H1 (cell line): ENCODE data around the gene ASXL2. TPM values are rescaled to one million over a fixed set of nuclear protein-coding genes. Genes with fewer than 3 reads are reported as not detected.

ENCODE experiments used
- CTCF ChIA-PET: fragments of 300-600 bp; sonication (Branson Sonifier 250); formaldehyde crosslinking; loops from one replicate; lab custom pipeline; 2021; ENCODE audit not compliant: partially characterized antibody; lab: Charles Lee
- POLR2A ChIA-PET: fragments of 300-600 bp; sonication (Branson Sonifier 250); formaldehyde crosslinking; loops from one replicate; lab custom pipeline; 2021; ENCODE audit warnings: inconsistent platforms; ENCODE audit not compliant: partially characterized antibody; lab: Charles Lee
- DNase-seq, 2 experiments: peaks; one replicate each; pipeline versions ENCODE4 v3.0.0 to v3.0.0-alpha.2; 2010 to 2022; ENCODE audit warnings: low spot score in 2 of 2, low read depth in 1 of 2, mixed read lengths in 1 of 2
- FAIRE-seq: peaks from 2 replicates; lab custom pipeline; 2011; peaks lifted over from hg19 to GRCh38; lab: Jason Lieb, UNC
- H2AFZ ChIP-seq: 2 replicates; pipeline ENCODE4 v1.8.1; 2012; ENCODE audit warnings: low read length, inconsistent platforms
- H2AK5ac ChIP-seq: 2 replicates; pipeline ENCODE4 v1.6.1; 2013; ENCODE audit warnings: low read depth, low read length
- H2BK120ac ChIP-seq: replicated peaks from 2 replicates; pipeline ENCODE3; 2013; ENCODE audit warnings: low read depth, low read length, inconsistent platforms
- H2BK12ac ChIP-seq: 2 replicates; pipeline ENCODE4 v1.6.1; 2013; ENCODE audit warnings: low read depth, low read length
- H2BK15ac ChIP-seq: 2 replicates; pipeline ENCODE4 v1.6.1; 2013; ENCODE audit warnings: low read length
- H2BK20ac ChIP-seq: 2 replicates; pipeline ENCODE4 v1.6.1; 2013; ENCODE audit warnings: low read length
- H2BK5ac ChIP-seq: 2 replicates; pipeline ENCODE4 v1.6.1; 2013; ENCODE audit warnings: low read depth, low read length
- H3K14ac ChIP-seq: 2 replicates; pipeline ENCODE4 v1.6.1; 2013; ENCODE audit warnings: inconsistent platforms; ENCODE audit not compliant: insufficient read length
- H3K18ac ChIP-seq: 2 replicates; pipeline ENCODE4 v1.6.1; 2013; ENCODE audit warnings: low read length; ENCODE audit errors: extremely low read depth
- H3K23ac ChIP-seq: 2 replicates; pipeline ENCODE4 v1.6.1; 2013; ENCODE audit warnings: inconsistent platforms; ENCODE audit not compliant: insufficient read length
- H3K23me2 ChIP-seq: 2 replicates; pipeline ENCODE4 v1.6.1; 2013; ENCODE audit warnings: low read depth, low read length
- H3K27ac ChIP-seq: 2 replicates; pipeline ENCODE4 v1.6.1; 2011; ENCODE audit warnings: low read depth, low read length, inconsistent platforms
- H3K27me3 ChIP-seq, 4 experiments: replicated peaks in 1 of 4; 1 replicate in 1 of 4; 2 replicates in 3 of 4; pipeline versions ENCODE4 v1.6.1 to v1.8.1; 2011 to 2013; ENCODE audit warnings: low read length in 3 of 4, mild to moderate bottlenecking in 3 of 4, inconsistent platforms in 2 of 4, mixed read lengths in 2 of 4, moderate library complexity in 1 of 4; ENCODE audit not compliant: control insufficient read depth in 3 of 4, insufficient read depth in 3 of 4; ENCODE audit errors: extremely low read depth in 1 of 4
- H3K36me3 ChIP-seq, 4 experiments: 2 replicates each; pipeline versions ENCODE4 v1.6.1 to v1.8.1; 2011 to 2013; ENCODE audit warnings: mild to moderate bottlenecking in 4 of 4, low read length in 3 of 4, moderate library complexity in 2 of 4, control low read depth in 1 of 4, inconsistent platforms in 1 of 4; ENCODE audit not compliant: insufficient read depth in 4 of 4, control insufficient read depth in 2 of 4
- H3K4ac ChIP-seq: replicated peaks from 2 replicates; pipeline ENCODE3; 2013; ENCODE audit warnings: low read length, low read depth, mixed read lengths, inconsistent platforms; ENCODE audit not compliant: insufficient read length
- H3K4me1 ChIP-seq, 4 experiments: replicated peaks in 1 of 4; 1 replicate in 1 of 4; 2 replicates in 3 of 4; pipeline versions ENCODE4 v1.6.1 to v1.8.1; 2011 to 2013; ENCODE audit warnings: low read length in 3 of 4, inconsistent platforms in 2 of 4, mixed read lengths in 1 of 4; ENCODE audit not compliant: insufficient read depth in 4 of 4, control insufficient read depth in 3 of 4
- H3K4me2 ChIP-seq, 2 experiments: 2 replicates each; pipeline versions ENCODE4 v1.6.1 to v1.8.1; 2011 to 2013; ENCODE audit warnings: low read depth in 2 of 2, low read length in 2 of 2, control low read depth in 1 of 2, inconsistent platforms in 1 of 2, mild to moderate bottlenecking in 1 of 2; ENCODE audit not compliant: insufficient read depth in 1 of 2
- H3K4me3 ChIP-seq, 4 experiments: fragments of 200-600, 300-600 bp in 1 of 4; sonication (generic), shearing (Covaris generic), sonication (Bioruptor Twin) in 1 of 4; 2 replicates each; pipeline versions ENCODE4 v1.5.1 to v1.8.1; 2011 to 2016; ENCODE audit warnings: low read length in 4 of 4, low read depth in 3 of 4, control low read depth in 2 of 4, inconsistent platforms in 2 of 4, mild to moderate bottlenecking in 2 of 4, mixed read lengths in 1 of 4, moderate library complexity in 1 of 4; ENCODE audit not compliant: insufficient read depth in 2 of 4; ENCODE audit errors: extremely low read depth in 1 of 4
- H3K56ac ChIP-seq: replicated peaks from 2 replicates; pipeline ENCODE3; 2013; ENCODE audit warnings: low read depth, mild to moderate bottlenecking, mixed read lengths, low read length, inconsistent platforms; ENCODE audit not compliant: insufficient read length
- H3K79me1 ChIP-seq: 2 replicates; pipeline ENCODE4 v1.6.1; 2013; ENCODE audit warnings: low read depth, low read length, control low read depth
- H3K79me2 ChIP-seq, 2 experiments: 2 replicates each; pipeline versions ENCODE4 v1.6.1 to v1.8.1; 2012 to 2013; ENCODE audit warnings: low read length in 2 of 2, mild to moderate bottlenecking in 2 of 2, inconsistent platforms in 1 of 2; ENCODE audit not compliant: insufficient read depth in 2 of 2, control insufficient read depth in 1 of 2
- H3K9ac ChIP-seq, 4 experiments: replicated peaks in 1 of 4; 1 replicate in 1 of 4; 2 replicates in 3 of 4; pipeline versions ENCODE4 v1.6.1 to v1.8.1; 2011 to 2013; ENCODE audit warnings: low read depth in 3 of 4, low read length in 3 of 4, control low read depth in 2 of 4, mild to moderate bottlenecking in 2 of 4, moderate library complexity in 2 of 4, inconsistent platforms in 1 of 4; ENCODE audit errors: extremely low read depth in 1 of 4
- H3K9me3 ChIP-seq, 2 experiments: 2 replicates each; pipeline versions ENCODE4 v1.6.1 to v1.8.1; 2012 to 2013; ENCODE audit warnings: mild to moderate bottlenecking in 2 of 2, moderate library complexity in 2 of 2, control low read depth in 1 of 2, inconsistent platforms in 1 of 2, low read depth in 1 of 2, low read length in 1 of 2, mixed read lengths in 1 of 2; ENCODE audit not compliant: insufficient read depth in 2 of 2
- H4K20me1 ChIP-seq, 2 experiments: replicated peaks in 1 of 2; 2 replicates each; pipeline versions ENCODE3 to v1.8.1; 2011 to 2013; ENCODE audit warnings: inconsistent platforms in 2 of 2, low read length in 2 of 2, mild to moderate bottlenecking in 1 of 2; ENCODE audit not compliant: insufficient read depth in 2 of 2, control insufficient read depth in 1 of 2
- H4K5ac ChIP-seq: 2 replicates; pipeline ENCODE4 v1.6.1; 2013; ENCODE audit warnings: low read length, low read depth, mixed read lengths, inconsistent platforms; ENCODE audit not compliant: insufficient read length
- H4K8ac ChIP-seq: 2 replicates; pipeline ENCODE4 v1.8.0; 2013; ENCODE audit warnings: mild to moderate bottlenecking, moderate library complexity, low read length, inconsistent platforms; ENCODE audit not compliant: insufficient read depth; ENCODE audit errors: extremely low read depth
- H4K91ac ChIP-seq: replicated peaks from 2 replicates; pipeline ENCODE3; 2013; ENCODE audit warnings: low read length, mixed read lengths, inconsistent platforms; ENCODE audit not compliant: insufficient read length
- CBX8 ChIP-seq: fragments of 300-800, 300-1000 bp; sonication (generic); IDR thresholded peaks from 2 replicates; pipeline ENCODE4 v1.7.1; 2016; ENCODE audit warnings: low read depth, low read length, borderline replicate concordance
- JUN ChIP-seq: IDR thresholded peaks from 2 replicates; pipeline ENCODE4 v1.6.1; 2011; ENCODE audit warnings: low read depth, mild to moderate bottlenecking, improper control_type of control experiment, low read length
- PHF8 ChIP-seq: fragments of 200-600 bp; sonication (generic); conservative IDR thresholded peaks from 2 replicates; pipeline ENCODE4 v1.7.1; 2012; ENCODE audit warnings: low read depth, mild to moderate bottlenecking, inconsistent platforms, low read length, moderate library complexity
- POLR2AphosphoS5 ChIP-seq: IDR thresholded peaks from 2 replicates; pipeline ENCODE4 v1.6.1; 2011; ENCODE audit warnings: low read depth, low read length
- RNF2 ChIP-seq: fragments of 200-900, 300-1000 bp; sonication (generic); IDR thresholded peaks from 2 replicates; pipeline ENCODE4 v1.7.1; 2016; ENCODE audit warnings: borderline replicate concordance, low read depth, mild to moderate bottlenecking, antibody characterized with exemption, low read length; ENCODE audit not compliant: poor library complexity, severe bottlenecking; ENCODE audit errors: missing control alignments
- SRF ChIP-seq: IDR thresholded peaks from 2 replicates; pipeline ENCODE4 v1.6.1; 2011; ENCODE audit warnings: mild to moderate bottlenecking, low read depth, low read length, moderate library complexity
- TEAD4 ChIP-seq: IDR thresholded peaks from 2 replicates; pipeline ENCODE4 v1.6.1; 2012; ENCODE audit warnings: low read depth, low read length, inconsistent platforms, mixed read lengths
- YY1 ChIP-seq: IDR thresholded peaks from 2 replicates; pipeline ENCODE4 v1.6.1; 2011; ENCODE audit warnings: low read depth, mild to moderate bottlenecking, low read length
- WGBS, 2 experiments: shearing (Covaris generic) in 1 of 2; methylation state at CpG; one replicate each; pipeline versions ENCODE4 v1.1.6 to v1.1.7; 2013 to 2015; ENCODE audit warnings: low lambda C conversion rate in 2 of 2, mixed read lengths in 2 of 2, inconsistent platforms in 1 of 2, low coverage in 1 of 2, missing lambda C conversion rate in 1 of 2; ENCODE audit not compliant: insufficient replicate concordance in 2 of 2, insufficient coverage in 1 of 2, insufficient read length in 1 of 2; ENCODE audit errors: extremely low coverage in 1 of 2, missing lambda C conversion rate in 1 of 2; 5-methylcytosine and 5-hydroxymethylcytosine counted together
- long read RNA-seq, 2 experiments: library from RNA in 1 of 2; library from capped mRNA in 1 of 2; stranded (forward); transcript quantifications; one replicate each; pipeline ENCODE4 v2.0.0, GENCODE V29; 2021; ENCODE audit warnings: inconsistent platforms in 1 of 2
- polyA minus RNA-seq, 3 experiments: library from RNA; depleted of rRNA, polyadenylated mRNA; stranded (reverse); fragments of >200 nt; gene quantifications; 1 replicate in 2 of 3; 2 replicates in 1 of 3; pipeline ENCODE4 v1.2.3, GENCODE V29; 2011
- polyA plus RNA-seq, 7 experiments: library from polyadenylated mRNA; depleted of rRNA in 3 of 7; stranded (reverse) in 5 of 7; unstranded in 2 of 7; fragments of >200 nt in 5 of 7; fragments of 200-250 nt in 2 of 7; gene quantifications; 1 replicate in 5 of 7; 2 replicates in 1 of 7; 4 replicates in 1 of 7; pipeline versions ENCODE4 v1.2.1 to v1.2.3, GENCODE V29; 2011 to 2013; ENCODE audit warnings: missing spikeins in 2 of 7, mixed read lengths in 2 of 7
- total RNA-seq: library from RNA; stranded (reverse); fragmentation: NEBNext Ultra II Directional; extraction: Animal tissue kit (Norgen Biotek cat#: 25700); gene quantifications from 2 replicates; pipeline ENCODE4 v1.2.1, GENCODE V29; 2021

ASXL2 gene
- 41.3 and 42.8 TPM in 2 replicates for total RNA-seq
- 5.5 and 7.2 TPM in 2 replicates for polyA plus RNA-seq (2011; rRNA removed)
- 6.8 TPM for polyA plus RNA-seq (2011; cell fraction: cytosol; rRNA removed)
- 10.4 TPM for polyA plus RNA-seq (2011; cell fraction: nucleus; rRNA removed)
- polyA plus RNA-seq (2012, experiment 1 of 2): 10.0 to 15.1 TPM (median 12.2 TPM) in 4 replicates
- 0.45 TPM for polyA plus RNA-seq (2012, experiment 2 of 2)
- polyA plus RNA-seq (2013, experiment 1 of 2): 13.3 TPM
- polyA plus RNA-seq (2013, experiment 2 of 2): 12.7 TPM
- polyA minus RNA-seq (2011; rRNA and poly(A)+ RNA removed): 21.8 and 32.7 TPM in 2 replicates
- polyA minus RNA-seq (2011; cell fraction: cytosol; rRNA and poly(A)+ RNA removed): 17.3 TPM
- 22.8 TPM for polyA minus RNA-seq (2011; cell fraction: nucleus; rRNA and poly(A)+ RNA removed)
- long read RNA-seq, experiment 1, partial matches to known transcripts: 1 of 21 reads
- long read RNA-seq, experiment 1, other reads (novel, unspliced or antisense): 20 of 21 reads
- long read RNA-seq, experiment 2, partial matches to known transcripts: 0 of 2 reads
- long read RNA-seq, experiment 2, other reads (novel, unspliced or antisense): 2 of 2 reads

DNA sequence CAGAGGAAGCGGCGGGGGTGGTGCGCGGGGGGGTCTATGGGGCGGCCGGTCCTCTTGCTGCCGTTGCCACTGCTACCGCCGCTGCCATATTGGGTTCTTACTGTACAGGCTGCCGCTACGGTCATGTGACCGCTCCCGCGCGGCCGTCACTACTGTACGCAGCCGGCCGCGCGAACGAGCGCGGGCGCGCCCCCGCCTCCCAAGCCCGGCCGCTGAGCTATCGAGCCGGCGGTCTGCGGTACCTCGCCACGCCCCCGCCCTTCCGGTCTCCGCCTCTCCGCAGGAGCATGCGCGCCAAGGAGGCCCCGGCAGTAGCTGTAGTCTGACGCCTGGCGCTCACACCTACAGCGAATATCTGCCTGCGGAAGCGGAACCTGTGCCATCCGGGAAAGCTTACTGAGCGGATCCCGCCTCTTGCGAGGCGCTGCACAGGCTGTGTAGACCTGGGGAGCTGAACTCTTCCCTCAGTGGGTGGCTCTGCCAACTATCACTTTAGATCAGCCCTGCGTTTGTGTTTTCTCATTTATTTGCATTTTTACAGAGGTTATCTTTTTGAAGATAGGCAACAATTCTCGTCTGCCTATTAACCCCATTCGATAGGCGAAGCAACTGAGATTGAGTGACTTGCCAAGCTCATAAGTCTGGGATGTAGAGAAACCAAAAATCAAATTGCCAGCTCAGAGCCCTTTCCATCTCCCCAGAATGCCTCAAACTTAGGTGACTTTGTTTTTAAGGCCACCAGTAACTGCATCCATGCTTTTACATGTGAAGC lies at the start of gene ASXL2:
Gene ASXL2, minus strand, starts transcription at position 127 of the 772 bp plus-strand sequence. CDS start 265 bp downstream, outside the sequence.
- Histone ChIP-seq H3K56ac (peak within 1 kb of the TSS; percentile 19), H2AFZ (0 out of 2 replicates have a peak within 1 kb of the TSS, but pooled peaks have one; percentile 6), H3K18ac (peak within 1 kb of the TSS; percentile 87), H4K8ac (peak within 1 kb of the TSS; percentile 98), H2AK5ac (no peak within 1 kb of the TSS), H2BK5ac (peak within 1 kb of the TSS; percentile 79), H3K36me3 (no peaks in the 10 kb centered on the region), H4K91ac (peak within 1 kb of the TSS; percentile 69), H3K23me2 (peaks cover 4% of the 10 kb centered on the region; the same call in 1 of the 2 replicates), H3K23ac (no peak within 1 kb of the TSS), H3K4me1 (peaks cover 0 to 5% (median 4%) of the 10 kb centered on the region in 4 experiments; a peak in 4 of 7 replicates), H4K5ac (peak within 1 kb of the TSS; percentile 79), H2BK15ac (no peak within 1 kb of the TSS), H3K9ac (peak within 1 kb of the TSS; percentile 87 to 94 (median 91)), H2BK120ac (no peak within 1 kb of the TSS), H4K20me1 (no peaks in the 10 kb centered on the region), H3K79me1 (no peaks in the 10 kb centered on the region), H3K4me2 (peak within 1 kb of the TSS; percentile 77 to 78), H3K9me3 (no peaks in the 10 kb centered on the region), H3K4ac (peak within 1 kb of the TSS; percentile 91), H3K27ac (peak within 1 kb of the TSS; percentile 81), H2BK20ac (no peak within 1 kb of the TSS), H2BK12ac (0 out of 2 replicates have a peak within 1 kb of the TSS, but pooled peaks have one; percentile 21), H3K79me2 (peaks cover 3 to 45% of the 10 kb centered on the region in 2 experiments), H3K27me3 (no peaks in the 10 kb centered on the region), H3K4me3 (peak within 1 kb of the TSS; percentile 93 to 100 (median 96)), H3K14ac (peak within 1 kb of the TSS; percentile 54)
- DNase-seq (peak; percentile 94 to 95), FAIRE-seq (no peak)
- WGBS, 2 experiments: 5% methylated on average over 42 of the region's 56 CpGs; no CpG with 5 or more reads in 1 of the 2 experiments
- POLR2A ChIA-PET: interaction anchor here (0.5 to 1.7 kb wide), 12 partner anchors 10 to 212 kb away, joined by 3 to 14 read pairs (median 4); partner anchors contain the start of genes KIF3C and RAB10
- CTCF ChIA-PET: interaction anchor here (0.6 to 1.4 kb wide), 10 partner anchors 12 to 121 kb away, joined by 3 to 8 read pairs (median 4); no protein-coding TSS in a partner anchor
- TF ChIP-seq YY1 (peak; percentile 92), PHF8 (no peak), TEAD4 (no peak), SRF (no peak), JUN (no peak), POLR2AphosphoS5 (peak; percentile 87), RNF2 (no peak), CBX8 (no peak)
